Hepatocyte (in vitro differentiated cells): ENCODE measurements around the gene NMNAT3. TPM values are rescaled to one million over a fixed set of nuclear protein-coding genes. Genes with fewer than 3 reads are reported as not detected.

ENCODE experiments used
- DNase-seq: peaks from one replicate; pipeline ENCODE4 v3.0.0-alpha.2; 2016; ENCODE audit warnings: low spot score
- H2AFZ ChIP-seq: fragments of 200-600 bp; sonication (generic); 2 replicates; pipeline ENCODE4 v1.6.0; 2016; ENCODE audit warnings: antibody characterized with exemption, mild to moderate bottlenecking
- H3K27ac ChIP-seq: fragments of 200-600 bp; sonication (generic); 2 replicates; pipeline ENCODE4 v1.5.1; 2016; ENCODE audit warnings: mild to moderate bottlenecking
- H3K27me3 ChIP-seq: fragments of 200-600 bp; sonication (generic); 2 replicates; pipeline ENCODE4 v1.6.1; 2016
- H3K36me3 ChIP-seq: fragments of 200-600 bp; sonication (generic); replicated peaks from 2 replicates; pipeline ENCODE4 v1.5.1; 2016; ENCODE audit warnings: low read depth; ENCODE audit not compliant: insufficient read depth
- H3K4me1 ChIP-seq: fragments of 200-600 bp; sonication (generic); 2 replicates; pipeline ENCODE4 v1.5.1; 2016; ENCODE audit warnings: mild to moderate bottlenecking, moderate library complexity; ENCODE audit not compliant: insufficient read depth
- H3K4me2 ChIP-seq: fragments of 200-600 bp; sonication (generic); 2 replicates; pipeline ENCODE4 v1.6.0; 2016
- H3K4me3 ChIP-seq: fragments of 200-600 bp; sonication (generic); 2 replicates; pipeline ENCODE4 v1.5.1; 2016; ENCODE audit warnings: mild to moderate bottlenecking
- H3K79me2 ChIP-seq: fragments of 200-600 bp; sonication (generic); 2 replicates; pipeline ENCODE4 v1.6.0; 2017; ENCODE audit warnings: mild to moderate bottlenecking
- H3K9me2 ChIP-seq: fragments of 200-600 bp; sonication (generic); replicated peaks from 2 replicates; pipeline ENCODE4 v1.6.0; 2017; ENCODE audit warnings: mild to moderate bottlenecking; ENCODE audit not compliant: insufficient read depth
- H3K9me3 ChIP-seq: fragments of 200-600 bp; sonication (generic); 2 replicates; pipeline ENCODE4 v1.5.1; 2016; ENCODE audit warnings: low read depth, mild to moderate bottlenecking
- H4K20me1 ChIP-seq: fragments of 200-600 bp; sonication (generic); 2 replicates; pipeline ENCODE4 v1.6.0; 2016; ENCODE audit warnings: mild to moderate bottlenecking; ENCODE audit not compliant: insufficient read depth, poor library complexity, severe bottlenecking
- CTCF ChIP-seq: fragments of 200-600 bp; sonication (generic); IDR thresholded peaks from 2 replicates; pipeline ENCODE4 v1.5.1; 2016; ENCODE audit warnings: antibody characterized with exemption, mild to moderate bottlenecking; ENCODE audit not compliant: poor library complexity
- EZH2 ChIP-seq: fragments of 200-600 bp; sonication (generic); IDR thresholded peaks from 2 replicates; pipeline ENCODE4 v1.6.1; 2016; ENCODE audit warnings: antibody characterized with exemption, mild to moderate bottlenecking, borderline replicate concordance
- EZH2phosphoT487 ChIP-seq: fragments of 200-600 bp; sonication (generic); IDR thresholded peaks from one replicate; pipeline ENCODE4 v1.6.1; 2018; ENCODE audit warnings: antibody characterized with exemption, mild to moderate bottlenecking, low read depth, moderate library complexity; ENCODE audit not compliant: unreplicated experiment, severe bottlenecking
- WGBS: methylation state at CpG from one replicate; pipeline ENCODE4 v1.1.6; 2016; ENCODE audit warnings: low lambda C conversion rate; ENCODE audit errors: missing lambda C conversion rate; 5-methylcytosine and 5-hydroxymethylcytosine counted together
- polyA plus RNA-seq: library from polyadenylated mRNA; unstranded; fragments of >200 nt; fragmentation: Nextera tagmentation; extraction: Ambion mirVana; gene quantifications from 2 replicates; pipeline ENCODE4 v1.2.1, GENCODE V29; 2016
- total RNA-seq: library from RNA; depleted of rRNA; stranded (reverse); fragments of >200 nt; gene quantifications from 2 replicates; pipeline ENCODE4 v1.2.3, GENCODE V29; 2014

NMNAT3 gene
- total and polyA plus RNA-seq, 2 experiments from 2014 or later = 4.7 to 8.3 TPM

DNA sequence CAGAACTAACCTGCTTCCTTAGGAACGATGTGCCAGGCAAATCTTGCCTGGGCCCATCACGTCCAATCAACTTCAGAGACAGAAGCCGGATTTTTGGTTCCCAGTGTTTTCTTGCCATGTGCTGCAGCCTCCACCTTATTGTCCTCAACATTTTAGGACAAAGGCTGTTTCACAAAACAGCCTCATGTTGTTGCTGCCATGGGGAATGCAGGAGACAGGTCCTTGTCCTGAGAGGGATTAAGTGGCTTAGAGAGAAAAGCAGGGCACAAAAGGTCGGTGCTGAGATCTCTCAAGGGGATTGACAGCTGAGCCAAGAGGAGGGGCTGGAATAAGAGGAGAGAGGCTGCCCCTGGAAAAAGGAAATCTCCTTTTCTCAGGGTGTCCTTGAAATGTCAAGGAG, 11.3 kb upstream of the NMNAT3 start:
- no peak for TF ChIP-seq EZH2
- TF ChIP-seq EZH2phosphoT487 = no peak
- no peak for TF ChIP-seq CTCF
- no peak for DNase-seq
- Histone ChIP-seq H3K4me1 (no peaks in the 10 kb centered on the region), H2AFZ (no peak overlapping the region), H3K36me3 (no peaks in the 10 kb centered on the region), H3K27me3 (peaks cover 8% of the 10 kb centered on the region), H3K4me3 (no peak overlapping the region), H3K27ac (no peak overlapping the region), H3K4me2 (no peak overlapping the region), H4K20me1 (no peaks in the 10 kb centered on the region), H3K9me3 (no peaks in the 10 kb centered on the region), H3K79me2 (no peaks in the 10 kb centered on the region), H3K9me2 (no peaks in the 10 kb centered on the region)
- 36% methylated on average over 4 of the region's 4 CpGs for WGBS

GRCh38 chr3:139687431-139687830, 9.7 kb upstream of the NMNAT3 start:
- Histone ChIP-seq H3K4me2 (no peak overlapping the region), H3K4me1 (no peaks in the 10 kb centered on the region), H3K27me3 (peaks cover 8% of the 10 kb centered on the region), H3K79me2 (no peaks in the 10 kb centered on the region), H3K27ac (no peak overlapping the region), H2AFZ (no peak overlapping the region), H3K36me3 (no peaks in the 10 kb centered on the region), H3K4me3 (no peak overlapping the region), H4K20me1 (no peaks in the 10 kb centered on the region), H3K9me2 (no peaks in the 10 kb centered on the region), H3K9me3 (no peaks in the 10 kb centered on the region)
- no peak for DNase-seq
- TF ChIP-seq CTCF = no peak
- 100% methylated on average over 1 of the region's 1 CpG for WGBS

GRCh38 chr3:139686624-139687023, 8.9 kb upstream of the NMNAT3 start:
- Histone ChIP-seq H3K36me3 (no peaks in the 10 kb centered on the region), H4K20me1 (no peaks in the 10 kb centered on the region), H3K9me3 (no peaks in the 10 kb centered on the region), H3K27me3 (peaks cover 8% of the 10 kb centered on the region), H3K4me1 (no peaks in the 10 kb centered on the region), H3K9me2 (no peaks in the 10 kb centered on the region), H2AFZ (no peak overlapping the region), H3K4me3 (no peak overlapping the region), H3K4me2 (no peak overlapping the region), H3K27ac (no peak overlapping the region), H3K79me2 (no peaks in the 10 kb centered on the region)
- DNase-seq = no peak
- no peak for TF ChIP-seq CTCF
- TF ChIP-seq EZH2phosphoT487 = no peak
- no peak for TF ChIP-seq EZH2
- whole genome bisulfite sequencing = 92% methylated on average over 3 of the region's 3 CpGs

- 100% methylated on average over 3 of the region's 3 CpGs for WGBS
- Histone ChIP-seq H3K9me2 (no peaks in the 10 kb centered on the region), H2AFZ (no peak overlapping the region), H3K27ac (no peak overlapping the region), H3K4me1 (no peaks in the 10 kb centered on the region), H4K20me1 (no peaks in the 10 kb centered on the region), H3K36me3 (no peaks in the 10 kb centered on the region), H3K27me3 (peaks cover 8% of the 10 kb centered on the region), H3K79me2 (no peaks in the 10 kb centered on the region), H3K4me3 (no peak overlapping the region), H3K9me3 (no peaks in the 10 kb centered on the region), H3K4me2 (no peak overlapping the region)
- TF ChIP-seq EZH2 (no peak), CTCF (no peak), EZH2phosphoT487 (no peak)
- DNase-seq = no peak
Observed at GRCh38 chr3:139686206-139686605, 8.4 kb upstream of the NMNAT3 start.
